IPS-20b (cell line): ENCODE measurements around the gene BIRC6.

Experiments used
- H3K27ac ChIP-seq: one replicate; pipeline ENCODE4 v1.5.1; 2013; ENCODE audit warnings: low read length
- H3K27me3 ChIP-seq: 2 replicates; pipeline ENCODE4 v1.6.1; 2013; ENCODE audit warnings: mild to moderate bottlenecking, low read length, inconsistent platforms; ENCODE audit not compliant: insufficient read depth
- H3K36me3 ChIP-seq: 2 replicates; pipeline ENCODE4 v1.6.1; 2013; ENCODE audit warnings: low read depth, mild to moderate bottlenecking, inconsistent platforms, low read length, moderate library complexity; ENCODE audit not compliant: insufficient read depth
- H3K4me1 ChIP-seq: 2 replicates; pipeline ENCODE4 v1.6.1; 2013; ENCODE audit warnings: mild to moderate bottlenecking, control low read depth, inconsistent platforms, low read length, moderate library complexity; ENCODE audit not compliant: insufficient read depth
- H3K4me3 ChIP-seq: 2 replicates; pipeline ENCODE4 v1.5.1; 2013; ENCODE audit warnings: mild to moderate bottlenecking, low read length, inconsistent platforms
- H3K9ac ChIP-seq: 2 replicates; pipeline ENCODE4 v1.6.1; 2013; ENCODE audit warnings: low read depth, mild to moderate bottlenecking, inconsistent platforms, low read length, moderate library complexity
- H3K9me3 ChIP-seq: 2 replicates; pipeline ENCODE4 v1.6.1; 2013; ENCODE audit warnings: mild to moderate bottlenecking, low read depth, low read length, inconsistent platforms; ENCODE audit not compliant: insufficient read depth

Gene BIRC6

GRCh38 chr2:32375228-32375892 is 18.5 kb downstream of the BIRC6 start:
- H3K36me3 ChIP-seq: peaks cover 19% of the 10 kb centered on the region; the same call in 1 of the 2 replicates
- H3K4me1 ChIP-seq: no peaks in the 10 kb centered on the region; the same call in 1 of the 2 replicates
- H3K9ac ChIP-seq: no peak overlapping the region
- H3K9me3 ChIP-seq: no peaks in the 10 kb centered on the region
- no peaks in the 10 kb centered on the region for H3K27me3 ChIP-seq
- no peak overlapping the region for H3K27ac ChIP-seq
- no peak overlapping the region for H3K4me3 ChIP-seq

- peaks cover 29% of the 10 kb centered on the region; the same call in 1 of the 2 replicates for H3K36me3 ChIP-seq
- no peak overlapping the region for H3K27ac ChIP-seq
- H3K9me3 ChIP-seq: no peaks in the 10 kb centered on the region
- H3K4me3 ChIP-seq: no peak overlapping the region
- H3K27me3 ChIP-seq: no peaks in the 10 kb centered on the region
- H3K4me1 ChIP-seq: no peaks in the 10 kb centered on the region; the same call in 1 of the 2 replicates
- H3K9ac ChIP-seq: no peak overlapping the region
Observed at GRCh38 chr2:32376756-32377155, 19.9 kb downstream of the BIRC6 start.

GRCh38 chr2:32377928-32378327 is 21.1 kb downstream of the BIRC6 start:
- Histone ChIP-seq H3K27ac (no peak overlapping the region), H3K9ac (no peak overlapping the region), H3K9me3 (no peaks in the 10 kb centered on the region), H3K36me3 (peaks cover 38% of the 10 kb centered on the region; the same call in 1 of the 2 replicates), H3K27me3 (no peaks in the 10 kb centered on the region), H3K4me1 (no peaks in the 10 kb centered on the region; the same call in 1 of the 2 replicates), H3K4me3 (no peak overlapping the region)

DNA sequence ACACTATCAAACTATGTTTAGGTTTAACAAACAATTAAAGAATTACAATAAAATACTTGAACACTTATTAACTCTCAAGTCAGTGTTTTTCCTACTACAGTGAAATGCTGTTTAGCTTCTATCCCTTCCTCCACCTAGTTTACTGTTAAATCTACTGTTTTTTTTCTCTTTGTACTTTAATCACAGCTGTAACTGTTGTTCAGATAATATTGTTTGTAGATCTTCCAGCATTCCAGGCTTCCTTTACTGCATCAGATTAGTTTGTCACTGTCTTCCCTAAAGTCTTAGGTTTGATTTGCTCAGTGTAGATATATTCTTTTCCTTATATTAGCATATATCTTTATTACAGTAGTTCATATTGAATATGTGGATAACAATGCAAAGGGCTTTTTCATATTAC is 22.5 kb downstream of the BIRC6 start:
- H3K27ac ChIP-seq: no peak overlapping the region
- no peak overlapping the region for H3K9ac ChIP-seq
- H3K9me3 ChIP-seq: no peaks in the 10 kb centered on the region
- H3K4me3 ChIP-seq: no peak overlapping the region
- peaks cover 34% of the 10 kb centered on the region for H3K36me3 ChIP-seq
- H3K4me1 ChIP-seq: no peaks in the 10 kb centered on the region; the same call in 1 of the 2 replicates
- H3K27me3 ChIP-seq: no peaks in the 10 kb centered on the region

GRCh38 chr2:32383858-32384257 is 27.0 kb downstream of the BIRC6 start:
- Histone ChIP-seq H3K4me1 (no peaks in the 10 kb centered on the region), H3K36me3 (peaks cover 71% of the 10 kb centered on the region), H3K9ac (no peak overlapping the region), H3K9me3 (no peaks in the 10 kb centered on the region), H3K27ac (no peak overlapping the region), H3K4me3 (no peak overlapping the region), H3K27me3 (no peaks in the 10 kb centered on the region)

DNA sequence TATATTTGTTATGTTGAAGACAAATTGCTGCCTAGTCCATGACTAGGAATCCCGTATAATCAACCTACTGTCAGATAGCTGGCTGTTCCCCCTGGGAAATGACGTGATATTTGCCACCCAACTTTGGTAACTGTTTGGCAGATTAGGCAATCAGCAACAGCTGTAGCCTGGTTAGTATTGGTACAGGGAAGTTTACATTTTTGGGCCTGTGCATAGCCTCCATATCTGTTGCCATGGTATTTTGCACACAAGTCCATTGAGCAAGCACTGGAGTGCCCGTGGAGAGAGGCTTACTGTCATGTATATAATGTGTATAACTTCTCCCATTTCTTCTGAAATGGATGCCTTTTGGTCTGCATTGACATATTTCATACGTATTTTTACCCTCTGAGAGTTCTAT is 27.7 kb downstream of the BIRC6 start:
- no peaks in the 10 kb centered on the region for H3K9me3 ChIP-seq
- H3K27me3 ChIP-seq: no peaks in the 10 kb centered on the region
- no peaks in the 10 kb centered on the region for H3K4me1 ChIP-seq
- H3K27ac ChIP-seq: no peak overlapping the region
- no peak overlapping the region for H3K4me3 ChIP-seq
- H3K9ac ChIP-seq: no peak overlapping the region
- H3K36me3 ChIP-seq: peaks cover 78% of the 10 kb centered on the region

GRCh38 chr2:32386739-32387138 is 29.9 kb downstream of the BIRC6 start:
- no peaks in the 10 kb centered on the region for H3K9me3 ChIP-seq
- H3K4me3 ChIP-seq: no peak overlapping the region
- no peak overlapping the region for H3K9ac ChIP-seq
- no peak overlapping the region for H3K27ac ChIP-seq
- peaks cover 76% of the 10 kb centered on the region for H3K36me3 ChIP-seq
- H3K27me3 ChIP-seq: no peaks in the 10 kb centered on the region
- no peaks in the 10 kb centered on the region for H3K4me1 ChIP-seq

- no peaks in the 10 kb centered on the region for H3K27me3 ChIP-seq
- H3K36me3 ChIP-seq: peaks cover 53% of the 10 kb centered on the region
- H3K4me3 ChIP-seq: no peak overlapping the region
- H3K9ac ChIP-seq: no peak overlapping the region
- no peak overlapping the region for H3K27ac ChIP-seq
- H3K9me3 ChIP-seq: no peaks in the 10 kb centered on the region
- H3K4me1 ChIP-seq: no peaks in the 10 kb centered on the region
Observed at GRCh38 chr2:32399221-32399620, 42.4 kb downstream of the BIRC6 start.

- Histone ChIP-seq H3K4me1 (no peaks in the 10 kb centered on the region), H3K9ac (no peak overlapping the region), H3K27me3 (no peaks in the 10 kb centered on the region), H3K9me3 (no peaks in the 10 kb centered on the region), H3K27ac (no peak overlapping the region), H3K36me3 (peaks cover 55% of the 10 kb centered on the region), H3K4me3 (no peak overlapping the region)
Observed at GRCh38 chr2:32402091-32402490, 45.3 kb downstream of the BIRC6 start.

GRCh38 chr2:32403782-32404181 is 47.0 kb downstream of the BIRC6 start:
- Histone ChIP-seq H3K4me1 (no peaks in the 10 kb centered on the region), H3K4me3 (no peak overlapping the region), H3K27ac (no peak overlapping the region), H3K36me3 (peaks cover 67% of the 10 kb centered on the region), H3K9ac (no peak overlapping the region), H3K27me3 (no peaks in the 10 kb centered on the region), H3K9me3 (no peaks in the 10 kb centered on the region)

- H3K27me3 ChIP-seq: no peaks in the 10 kb centered on the region
- H3K9me3 ChIP-seq: no peaks in the 10 kb centered on the region
- H3K36me3 ChIP-seq: peaks cover 70% of the 10 kb centered on the region
- no peak overlapping the region for H3K27ac ChIP-seq
- H3K4me1 ChIP-seq: no peaks in the 10 kb centered on the region
- no peak overlapping the region for H3K9ac ChIP-seq
- H3K4me3 ChIP-seq: no peak overlapping the region
Observed at GRCh38 chr2:32404691-32405090, 47.9 kb downstream of the BIRC6 start.

- Histone ChIP-seq H3K9me3 (no peaks in the 10 kb centered on the region), H3K4me1 (no peaks in the 10 kb centered on the region), H3K27ac (no peak overlapping the region), H3K27me3 (no peaks in the 10 kb centered on the region), H3K4me3 (no peak overlapping the region), H3K9ac (no peak overlapping the region), H3K36me3 (peaks cover 34% of the 10 kb centered on the region)
Observed at GRCh38 chr2:32416519-32416918, 59.7 kb downstream of the BIRC6 start.
